ENCODE results near the gene DYNC2LI1. TPM values are rescaled to one million over a fixed set of nuclear protein-coding genes. Genes with fewer than 3 reads are reported as not detected.

The DYNC2LI1 gene
- total RNA-seq, 4 donors from 2014 or later = 18.5 to 32.2 (median 26.1) TPM

- Histone ChIP-seq H3K27me3 (no peaks in the 10 kb centered on the region), H3K4me3 (no peak overlapping the region), H3K9me3 (no peaks in the 10 kb centered on the region), H3K36me3 (peaks cover 0 to 93% of the 10 kb centered on the region in 2 donors), H3K4me1 (no peaks in the 10 kb centered on the region), H3K27ac (no peak overlapping the region)
- no peak for ATAC-seq
- TF ChIP-seq POLR2A (IDR thresholded peaks at IDR 0.05) = no peak
- WGBS, 2 donors (ENCODE audit: low coverage in 1 of 2) = 81% methylated on average over 2 of the region's 2 CpGs; no CpG with 5 or more reads in 1 of the 2 donors
Observed at GRCh38 chr2:43806719-43807031, 32.8 kb downstream of the DYNC2LI1 start.

- Histone ChIP-seq H3K4me1 (no peaks in the 10 kb centered on the region), H3K36me3 (peaks cover 0 to 72% of the 10 kb centered on the region in 2 donors), H3K27me3 (no peaks in the 10 kb centered on the region), H3K4me3 (no peak overlapping the region), H3K9me3 (no peaks in the 10 kb centered on the region), H3K27ac (no peak overlapping the region)
- no peak for ATAC-seq
- TF ChIP-seq CTCF (IDR thresholded peaks at IDR 0.05) = no peak
- TF ChIP-seq POLR2AphosphoS5 (IDR thresholded peaks at IDR 0.05) = no peak
- no peak for TF ChIP-seq POLR2A (IDR thresholded peaks at IDR 0.05)
- no peak for TF ChIP-seq EP300 (IDR thresholded peaks at IDR 0.05)
- WGBS, 2 donors (ENCODE audit: low coverage in 1 of 2) = 39 to 45% methylated on average over 2 of the region's 2 CpGs
Observed at GRCh38 chr2:43810452-43810851, 36.6 kb downstream of the DYNC2LI1 start.

- H3K27me3 ChIP-seq = no peaks in the 10 kb centered on the region
- no peak overlapping the region for H3K4me3 ChIP-seq
- H3K27ac ChIP-seq = no peak overlapping the region
- H3K4me1 ChIP-seq = no peaks in the 10 kb centered on the region
- peaks cover 0 to 67% of the 10 kb centered on the region in 2 donors for H3K36me3 ChIP-seq
- ATAC-seq = no peak
- no peak for TF ChIP-seq POLR2AphosphoS5 (IDR thresholded peaks at IDR 0.05)
- no peak for TF ChIP-seq POLR2A (IDR thresholded peaks at IDR 0.05)
- no peak for TF ChIP-seq EP300 (IDR thresholded peaks at IDR 0.05)
- no peak for TF ChIP-seq CTCF (IDR thresholded peaks at IDR 0.05)
- 59 to 64% methylated on average over 1 of the region's 1 CpG for WGBS, 2 donors (ENCODE audit: low coverage in 1 of 2)
- H3K9me3 ChIP-seq = no peaks in the 10 kb centered on the region
Observed at GRCh38 chr2:43810888-43811287, 37.0 kb downstream of the DYNC2LI1 start.

- Histone ChIP-seq H3K27ac (no peak overlapping the region), H3K9me3 (no peaks in the 10 kb centered on the region), H3K4me3 (no peak overlapping the region), H3K4me1 (no peaks in the 10 kb centered on the region), H3K36me3 (peaks cover 0 to 56% of the 10 kb centered on the region in 2 donors), H3K27me3 (no peaks in the 10 kb centered on the region)
- WGBS, 2 donors (ENCODE audit: low coverage in 1 of 2) = 63 to 100% methylated on average over 1 to 2 of the region's 2 CpGs
- no peak for ATAC-seq
- TF ChIP-seq CTCF (IDR thresholded peaks at IDR 0.05) (no peak), POLR2AphosphoS5 (IDR thresholded peaks at IDR 0.05) (no peak), POLR2A (IDR thresholded peaks at IDR 0.05) (no peak), EP300 (IDR thresholded peaks at IDR 0.05) (no peak)
Observed at GRCh38 chr2:43812006-43812405, 38.2 kb downstream of the DYNC2LI1 start.

GRCh38 chr2:43812947-43813346 is 39.1 kb downstream of the DYNC2LI1 start:
- no peak for TF ChIP-seq CTCF (IDR thresholded peaks at IDR 0.05)
- no peak for TF ChIP-seq POLR2AphosphoS5 (IDR thresholded peaks at IDR 0.05)
- TF ChIP-seq EP300 (IDR thresholded peaks at IDR 0.05) = no peak
- no peak for TF ChIP-seq POLR2A (IDR thresholded peaks at IDR 0.05)
- Histone ChIP-seq H3K4me1 (no peaks in the 10 kb centered on the region), H3K9me3 (no peaks in the 10 kb centered on the region), H3K36me3 (peaks cover 0 to 47% of the 10 kb centered on the region in 2 donors), H3K27me3 (no peaks in the 10 kb centered on the region), H3K4me3 (no peak overlapping the region), H3K27ac (no peak overlapping the region)
- no peak for ATAC-seq
- WGBS, 2 donors (ENCODE audit: low coverage in 1 of 2) = 46 to 51% methylated on average over 2 of the region's 2 CpGs
